K562 (cell line): Measurements from ENCODE around the gene ZNF200. TPM values are rescaled to one million over a fixed set of nuclear protein-coding genes. Genes with fewer than 3 reads are reported as not detected.
A peak's percentile ranks its signal among the peaks of the same experiment; 100 is the strongest.

ENCODE experiments used
- ATAC-seq: fragments of 200-7000 bp; cut with Tn5 transposase; 3 replicates; pipeline ENCODE4 v1.9.1; 2020; ENCODE audit warnings: moderate library complexity
- BruUV-seq: library from RNA; stranded (reverse); fragments of 400-500 nt; replicated peaks from 2 replicates; lab custom pipeline; 2021; lab: Mats Ljungman, UMichigan
- CTCF ChIA-PET: fragments of 300-600 bp; formaldehyde crosslinking; extraction: SDS; loops from one replicate; lab custom pipeline; 2021; ENCODE audit warnings: low intra/inter-chr PET ratio; lab: Yijun Ruan, JAX
- POLR2A ChIA-PET: fragments of 300-600, 350-650 bp; sonication (Branson Sonifier 250); formaldehyde crosslinking; extraction: SDS; loops from one replicate; lab custom pipeline; 2021; ENCODE audit warnings: antibody characterized with exemption, inconsistent platforms; lab: Yijun Ruan, JAX
- DNase-seq, 4 experiments: peaks; one replicate each; pipeline versions ENCODE4 v3.0.0 to v3.0.0-alpha.2; 2011 to 2018; ENCODE audit warnings: low spot score in 3 of 4, mixed read lengths in 3 of 4; ENCODE audit errors: extremely low read depth in 1 of 4
- FAIRE-seq: peaks from 2 replicates; lab custom pipeline; 2011; peaks lifted over from hg19 to GRCh38; lab: Jason Lieb, UNC
- H2AFZ ChIP-seq: 2 replicates; pipeline ENCODE4 v1.6.0; 2011; ENCODE audit warnings: low read depth, low read length, control low read depth, inconsistent platforms
- H3K27ac ChIP-seq: fragments of 200-600 bp; 3 replicates; pipeline ENCODE4 v1.8.0; 2011; ENCODE audit warnings: low read depth, mild to moderate bottlenecking, control low read depth, inconsistent platforms, low read length, moderate library complexity, mixed read lengths; ENCODE audit errors: extremely low read depth
- H3K27me3 ChIP-seq, 2 experiments: fragments of 300-600 bp in 1 of 2; 2 replicates in 1 of 2; 3 replicates in 1 of 2; pipeline versions ENCODE4 v1.6.0 to v1.8.0; 2011; ENCODE audit warnings: inconsistent platforms in 2 of 2, low read length in 2 of 2, mild to moderate bottlenecking in 1 of 2, mixed read lengths in 1 of 2, moderate library complexity in 1 of 2; ENCODE audit not compliant: control insufficient read depth in 2 of 2, insufficient read depth in 2 of 2
- H3K36me3 ChIP-seq: fragments of 300-600 bp; 3 replicates; pipeline ENCODE4 v1.8.0; 2011; ENCODE audit warnings: mild to moderate bottlenecking, low read length, inconsistent platforms; ENCODE audit not compliant: control insufficient read depth, insufficient read depth
- H3K4me1 ChIP-seq, 2 experiments: fragments of 200-600 bp in 1 of 2; replicated peaks in 1 of 2; 2 replicates in 1 of 2; 3 replicates in 1 of 2; pipeline versions ENCODE4 v1.5.1 to v1.8.0; 2011; ENCODE audit warnings: inconsistent platforms in 2 of 2, low read length in 2 of 2, mild to moderate bottlenecking in 1 of 2, mixed read lengths in 1 of 2, moderate library complexity in 1 of 2; ENCODE audit not compliant: control insufficient read depth in 2 of 2, insufficient read depth in 2 of 2
- H3K4me2 ChIP-seq: 2 replicates; pipeline ENCODE4 v1.6.1; 2011; ENCODE audit warnings: low read length, control low read depth, inconsistent platforms, mixed read lengths; ENCODE audit not compliant: insufficient read depth
- H3K4me3 ChIP-seq: fragments of 200-600 bp; sonication (generic), shearing (Covaris generic); 2 replicates; pipeline ENCODE4 v1.5.1; 2016; ENCODE audit warnings: control low read depth, inconsistent platforms
- H3K79me2 ChIP-seq: fragments of 200-600 bp; 3 replicates; pipeline ENCODE4 v1.8.0; 2011; ENCODE audit warnings: low read length, inconsistent platforms; ENCODE audit not compliant: control insufficient read depth, insufficient read depth
- H3K9ac ChIP-seq, 2 experiments: 2 replicates each; pipeline versions ENCODE4 v1.6.0 to v1.6.1; 2011; ENCODE audit warnings: low read depth in 2 of 2, low read length in 2 of 2, control low read depth in 1 of 2, inconsistent platforms in 1 of 2, mild to moderate bottlenecking in 1 of 2, mixed read lengths in 1 of 2; ENCODE audit not compliant: insufficient read depth in 1 of 2
- H3K9me1 ChIP-seq: one replicate; pipeline ENCODE4 v1.6.0; 2011; ENCODE audit warnings: inconsistent platforms, mild to moderate bottlenecking, low read length, moderate library complexity; ENCODE audit not compliant: control insufficient read depth, insufficient read depth
- H3K9me3 ChIP-seq: replicated peaks from 2 replicates; pipeline ENCODE4 v1.5.1; 2011; ENCODE audit warnings: low read depth, low read length, inconsistent platforms; ENCODE audit not compliant: control insufficient read depth, insufficient read depth
- H4K20me1 ChIP-seq: replicated peaks from 2 replicates; pipeline ENCODE4 v1.6.1; 2011; ENCODE audit warnings: low read length, inconsistent platforms, mixed read lengths; ENCODE audit not compliant: control insufficient read depth, insufficient read depth
- GTF2A2 ChIP-seq: IDR thresholded peaks from 2 replicates; pipeline ENCODE4 v1.6.1; 2016; ENCODE audit warnings: mild to moderate bottlenecking, missing genetic modification characterization, missing compliant biosample characterization
- LARP7 ChIP-seq: fragments of 450-650 bp; IDR thresholded peaks from 2 replicates; pipeline ENCODE4 v1.6.1; 2016
- SREBF2 ChIP-seq: sonication (generic); formaldehyde crosslinking; IDR thresholded peaks from 2 replicates; pipeline ENCODE4 v1.4.0; 2020; ENCODE audit warnings: mild to moderate bottlenecking, missing genetic modification reagents
- ZNF695 ChIP-seq: fragments of 450-650 bp; formaldehyde crosslinking; IDR thresholded peaks from 2 replicates; pipeline ENCODE4 v1.4.0; 2020; ENCODE audit warnings: mild to moderate bottlenecking, moderate library complexity
- WGBS: fragments of 100-300 bp; shearing (Covaris generic); methylation state at CpG from one replicate; pipeline ENCODE4 v1.1.6; 2016; ENCODE audit warnings: low coverage, mixed read lengths; ENCODE audit not compliant: insufficient coverage; ENCODE audit errors: missing lambda C conversion rate; 5-methylcytosine and 5-hydroxymethylcytosine counted together
- in situ Hi-C: fragments of 300-500 bp; cut with MboI; formaldehyde crosslinking; loops from 4 replicates; pipeline ENCODE4 v1.15.0; 2018; ENCODE audit warnings: inconsistent platforms, mixed read lengths
- intact Hi-C: fragments of 100-400 bp; cut with micrococcal nuclease; formaldehyde crosslinking; loops from 2 replicates; pipeline ENCODE4 v1.14.2; 2022
- polyA plus RNA-seq, 8 experiments: library from polyadenylated mRNA; depleted of rRNA in 4 of 8; stranded (reverse) in 5 of 8; unstranded in 3 of 8; fragments of >200 nt; fragmentation: Nextera tagmentation in 2 of 8; fragmentation: Illumina TruSeq in 1 of 8; extraction: Ambion mirVana in 2 of 8; extraction: Trizol in 1 of 8; gene quantifications; 2 replicates each; pipeline versions ENCODE4 v1.2.1 to v1.2.3, GENCODE V29; 2011 to 2014; ENCODE audit warnings: inconsistent platforms in 1 of 8, missing spikeins in 1 of 8
- total RNA-seq, 7 experiments: library from RNA; depleted of rRNA in 6 of 7; stranded (reverse); fragments of >200 nt in 6 of 7; fragmentation: Illumina TruSeq in 2 of 7; extraction: Trizol in 2 of 7; gene quantifications; 2 replicates each; pipeline versions ENCODE4 v1.2.1 to v1.2.3, GENCODE V29; 2011 to 2021; ENCODE audit warnings: low replicate concordance in 1 of 7
- TF ChIP-seq, protein P1 (sequence below), 2 experiments: fragments of 450-650 bp; formaldehyde crosslinking in 1 of 2; IDR thresholded peaks; 2 replicates each; pipeline versions ENCODE4 v1.4.0 to v1.6.1; 2014 to 2020; ENCODE audit warnings: mild to moderate bottlenecking in 2 of 2, borderline replicate concordance in 1 of 2, low read depth in 1 of 2

ZNF200 gene
- total and polyA plus RNA-seq, 9 of the 15 experiments (the other 6 are each of a cell fraction or from before 2014, with no cell fraction given), result 4.8 to 14.5 (median 9.2) TPM

DNA sequence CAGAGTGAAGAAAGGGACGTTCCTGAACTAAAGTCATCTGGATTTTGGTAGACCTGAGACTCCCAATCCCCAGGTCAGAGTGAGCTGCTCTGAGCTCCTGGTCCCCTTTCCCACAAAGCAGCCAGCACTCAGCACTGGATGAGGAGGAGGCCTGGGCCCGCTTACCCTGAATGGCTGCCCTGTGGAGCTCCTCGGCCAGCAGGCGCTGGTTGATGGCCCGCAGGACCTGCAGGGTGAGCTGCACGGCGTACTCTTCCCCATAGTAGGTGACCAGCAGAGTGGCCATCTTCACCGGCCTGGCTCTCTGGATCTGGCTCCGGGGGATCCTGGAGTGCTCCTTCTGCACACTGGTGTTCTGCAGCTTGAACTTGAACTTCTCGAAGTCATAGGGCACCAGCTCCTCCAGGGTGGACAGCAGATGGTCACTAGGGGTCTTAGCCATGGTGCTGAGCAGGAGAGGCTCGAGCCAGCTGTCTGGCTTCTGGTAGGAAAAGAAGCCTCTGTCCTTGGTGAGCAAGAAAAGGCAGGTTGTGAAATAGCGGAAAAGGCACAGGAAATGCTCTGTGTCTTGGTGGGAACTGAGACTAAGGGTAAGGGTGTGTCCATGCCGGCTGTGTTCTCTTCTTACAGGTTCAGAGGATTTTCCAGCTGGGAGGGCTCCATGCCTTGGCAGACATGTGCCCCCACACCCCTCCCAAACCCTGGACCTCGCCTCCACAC is 21.3 kb upstream of the ZNF200 start, which contains the start of gene MEFV:
MEFV (minus strand) TSS at position 488 of the 720 bp plus-strand sequence; CDS start at position 442, 46 bp downstream.
- TF ChIP-seq ZNF695 (CRISPR knock-in tag) (no peak), GTF2A2 (no peak), LARP7 (no peak), SREBF2 (CRISPR knock-in tag) (no peak)
- TF ChIP-seq, protein P1, sequence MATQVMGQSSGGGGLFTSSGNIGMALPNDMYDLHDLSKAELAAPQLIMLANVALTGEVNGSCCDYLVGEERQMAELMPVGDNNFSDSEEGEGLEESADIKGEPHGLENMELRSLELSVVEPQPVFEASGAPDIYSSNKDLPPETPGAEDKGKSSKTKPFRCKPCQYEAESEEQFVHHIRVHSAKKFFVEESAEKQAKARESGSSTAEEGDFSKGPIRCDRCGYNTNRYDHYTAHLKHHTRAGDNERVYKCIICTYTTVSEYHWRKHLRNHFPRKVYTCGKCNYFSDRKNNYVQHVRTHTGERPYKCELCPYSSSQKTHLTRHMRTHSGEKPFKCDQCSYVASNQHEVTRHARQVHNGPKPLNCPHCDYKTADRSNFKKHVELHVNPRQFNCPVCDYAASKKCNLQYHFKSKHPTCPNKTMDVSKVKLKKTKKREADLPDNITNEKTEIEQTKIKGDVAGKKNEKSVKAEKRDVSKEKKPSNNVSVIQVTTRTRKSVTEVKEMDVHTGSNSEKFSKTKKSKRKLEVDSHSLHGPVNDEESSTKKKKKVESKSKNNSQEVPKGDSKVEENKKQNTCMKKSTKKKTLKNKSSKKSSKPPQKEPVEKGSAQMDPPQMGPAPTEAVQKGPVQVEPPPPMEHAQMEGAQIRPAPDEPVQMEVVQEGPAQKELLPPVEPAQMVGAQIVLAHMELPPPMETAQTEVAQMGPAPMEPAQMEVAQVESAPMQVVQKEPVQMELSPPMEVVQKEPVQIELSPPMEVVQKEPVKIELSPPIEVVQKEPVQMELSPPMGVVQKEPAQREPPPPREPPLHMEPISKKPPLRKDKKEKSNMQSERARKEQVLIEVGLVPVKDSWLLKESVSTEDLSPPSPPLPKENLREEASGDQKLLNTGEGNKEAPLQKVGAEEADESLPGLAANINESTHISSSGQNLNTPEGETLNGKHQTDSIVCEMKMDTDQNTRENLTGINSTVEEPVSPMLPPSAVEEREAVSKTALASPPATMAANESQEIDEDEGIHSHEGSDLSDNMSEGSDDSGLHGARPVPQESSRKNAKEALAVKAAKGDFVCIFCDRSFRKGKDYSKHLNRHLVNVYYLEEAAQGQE (IDR thresholded peaks at IDR 0.05; ENCODE audit: borderline replicate concordance), result peak; percentile 58
- TF ChIP-seq, protein P1 (CRISPR knock-in tag; IDR thresholded peaks at IDR 0.05; ENCODE audit: low read depth), result no peak
- no peaks in the 10 kb centered on the region for H3K9me3 ChIP-seq
- 11% methylated on average over 14 of the region's 14 CpGs for WGBS
- FAIRE-seq (no peak), DNase-seq (no peak), ATAC-seq (no peak)
- no TSS peak for BruUV-seq
- no peak within 1 kb of the TSS for H3K27ac ChIP-seq
- ChIA-PET CTCF (no interaction called here), POLR2A (interaction anchor here (0.6 to 1.6 kb wide), 3 partner anchors 8 to 13 kb away, joined by 3 to 4 read pairs (median 3); no protein-coding TSS in a partner anchor)
- no peak within 1 kb of the TSS for H3K4me2 ChIP-seq
- peaks cover 0 to 8% of the 10 kb centered on the region in 2 experiments; a peak in 2 of 5 replicates for H3K4me1 ChIP-seq
- H3K9me1 ChIP-seq, result no peaks in the 10 kb centered on the region
- in situ Hi-C loops, result no loop called here
- no peak within 1 kb of the TSS for H3K9ac ChIP-seq
- no peaks in the 10 kb centered on the region for H3K36me3 ChIP-seq
- no peak within 1 kb of the TSS for H2AFZ ChIP-seq
- no peaks in the 10 kb centered on the region for H4K20me1 ChIP-seq
- H3K27me3 ChIP-seq, result peaks cover 25 to 50% of the 10 kb centered on the region in 2 experiments
- intact Hi-C loops, result no loop called here
- H3K79me2 ChIP-seq, result no peaks in the 10 kb centered on the region
- no peak within 1 kb of the TSS for H3K4me3 ChIP-seq
